ENCODE results near the gene ZDHHC3.
"Not testable (repeated sequence)": the region's sequence is repeated elsewhere in the genome, so short reads cannot be mapped to it uniquely, and the experiment has no call there.

ZDHHC3 gene

DNA sequence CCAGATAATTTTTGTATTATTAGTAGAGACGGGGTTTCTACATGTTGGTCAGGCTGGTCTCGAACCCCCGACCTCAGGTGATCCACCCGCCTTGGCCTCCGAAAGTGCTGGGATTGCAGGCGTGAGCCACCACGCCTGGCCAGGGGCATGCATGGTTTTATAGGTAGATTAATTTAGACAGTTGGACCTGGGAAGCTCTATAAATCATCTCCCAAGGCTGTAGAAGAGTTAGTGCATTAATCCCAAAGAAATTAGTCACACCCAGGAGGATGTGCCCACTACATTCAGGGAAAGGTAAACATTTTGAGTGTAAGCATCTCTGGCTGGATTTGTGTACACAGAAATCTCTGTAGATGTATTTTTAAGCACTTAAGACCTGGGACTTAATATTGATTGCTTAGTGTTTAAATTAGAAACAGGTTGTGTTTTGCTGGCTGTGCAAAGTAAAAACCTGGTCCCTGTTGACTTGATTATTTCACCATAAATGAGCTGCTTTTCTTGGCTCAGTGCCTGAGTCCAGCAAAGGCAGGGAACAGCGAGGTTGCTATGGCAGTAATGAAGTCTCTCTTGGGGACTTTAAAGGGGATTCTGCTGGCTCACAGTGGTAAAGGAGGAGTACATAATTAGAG lies 19.3 kb upstream of the ZDHHC3 start:
- no peak for DNase-seq (ENCODE audit: low read depth in 3 of 3)

DNA sequence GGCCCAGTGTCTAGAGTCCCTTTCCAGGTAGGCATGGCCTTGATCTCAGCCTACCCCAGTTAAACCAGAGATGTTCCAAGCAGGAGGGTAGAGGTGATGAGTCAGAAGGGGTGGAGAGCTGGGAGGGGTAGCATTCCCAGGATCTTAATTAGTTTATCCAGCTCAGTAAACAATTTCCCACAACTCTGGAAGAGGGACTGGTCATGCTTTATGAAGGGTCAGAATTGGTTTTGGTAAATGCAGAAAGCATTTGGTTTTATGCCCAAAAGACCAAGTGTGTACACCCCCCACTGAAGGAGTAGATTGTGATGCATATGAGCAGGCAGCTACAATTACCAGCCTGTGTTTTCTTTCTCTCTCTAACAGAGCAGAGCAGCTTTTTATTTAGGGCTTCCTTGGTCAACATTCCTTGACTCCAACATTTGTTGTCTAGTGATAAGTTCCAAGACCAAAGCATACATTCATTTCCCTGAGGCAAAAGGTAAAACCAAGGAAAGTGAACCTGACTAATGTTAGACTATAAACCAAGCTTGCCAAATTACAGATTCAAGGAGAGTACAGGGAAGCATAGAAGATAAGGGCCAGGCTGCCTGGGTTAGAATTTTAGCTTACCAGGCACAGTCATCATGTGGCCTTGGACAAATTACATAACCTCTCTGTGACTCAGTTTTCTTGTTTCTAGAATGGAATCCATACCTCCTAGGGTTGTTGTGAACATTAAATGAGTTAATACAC lies 17.7 kb upstream of the ZDHHC3 start:
- DNase-seq (ENCODE audit: low read depth in 3 of 3) = no peak

DNA sequence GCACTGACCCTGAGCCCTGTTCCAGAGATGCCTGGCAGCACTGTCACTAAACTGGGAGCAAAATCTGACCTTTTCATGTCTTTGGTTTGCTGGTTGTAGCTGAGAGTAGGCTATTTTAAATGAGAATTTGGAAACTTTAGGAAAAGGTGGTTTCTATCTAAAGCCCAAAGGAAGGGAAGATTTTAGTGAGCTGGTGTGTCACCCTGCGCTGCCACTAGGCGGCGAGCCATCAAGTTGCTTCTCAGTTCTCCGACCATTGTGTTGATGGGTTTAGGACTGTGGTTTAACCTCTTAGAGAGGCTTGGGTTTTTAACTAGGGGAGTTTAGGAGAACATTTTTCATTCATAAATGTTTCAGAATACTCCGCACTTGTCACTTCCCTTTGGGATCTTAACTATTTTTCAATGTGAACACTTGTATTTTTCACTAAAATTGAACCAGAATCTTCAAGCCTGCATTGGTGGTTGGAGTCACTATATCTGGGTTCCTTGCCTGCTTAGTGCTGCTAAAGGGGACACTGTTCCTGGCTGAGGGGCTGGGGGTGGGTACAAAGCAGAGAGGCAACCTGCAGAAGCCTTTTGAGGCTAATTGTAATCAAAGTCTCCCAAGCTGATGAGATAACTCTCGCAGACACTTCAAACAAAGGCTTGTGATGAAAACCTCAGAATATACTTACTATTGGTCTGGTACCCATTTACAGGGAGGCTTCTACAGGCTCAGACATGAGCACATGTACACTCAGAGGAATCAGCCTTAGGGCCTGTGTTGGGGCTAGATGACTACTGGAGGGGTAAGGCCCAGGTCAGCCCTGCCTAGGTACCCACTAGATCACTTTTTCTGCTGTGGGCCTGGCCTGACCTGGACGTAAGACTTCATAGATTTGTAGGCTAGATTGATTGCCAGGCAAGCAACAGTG lies 16.8 kb upstream of the ZDHHC3 start:
- DNase-seq (ENCODE audit: low read depth in 3 of 3) = no peak

DNA sequence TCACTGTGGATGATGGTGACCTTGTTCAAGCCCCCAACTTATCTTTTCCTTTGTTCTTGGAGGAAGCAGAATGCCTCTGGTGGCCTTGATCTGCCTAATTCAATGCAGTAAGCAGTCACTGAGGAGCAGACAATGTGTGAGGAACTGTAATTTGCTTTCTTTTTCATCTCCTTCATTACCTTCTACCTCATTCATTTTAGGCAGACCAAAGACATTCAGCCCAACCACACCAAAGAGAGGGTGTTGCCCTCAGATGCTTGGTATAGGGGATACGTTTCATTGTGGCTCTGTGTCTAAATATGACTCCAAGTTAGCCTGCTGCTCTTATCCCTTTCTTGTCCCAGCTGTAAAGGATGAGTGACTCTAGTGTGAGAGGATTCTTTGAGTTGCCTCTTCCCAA lies 15.4 kb upstream of the ZDHHC3 start:
- no peak for DNase-seq (ENCODE audit: low read depth in 3 of 3)

DNA sequence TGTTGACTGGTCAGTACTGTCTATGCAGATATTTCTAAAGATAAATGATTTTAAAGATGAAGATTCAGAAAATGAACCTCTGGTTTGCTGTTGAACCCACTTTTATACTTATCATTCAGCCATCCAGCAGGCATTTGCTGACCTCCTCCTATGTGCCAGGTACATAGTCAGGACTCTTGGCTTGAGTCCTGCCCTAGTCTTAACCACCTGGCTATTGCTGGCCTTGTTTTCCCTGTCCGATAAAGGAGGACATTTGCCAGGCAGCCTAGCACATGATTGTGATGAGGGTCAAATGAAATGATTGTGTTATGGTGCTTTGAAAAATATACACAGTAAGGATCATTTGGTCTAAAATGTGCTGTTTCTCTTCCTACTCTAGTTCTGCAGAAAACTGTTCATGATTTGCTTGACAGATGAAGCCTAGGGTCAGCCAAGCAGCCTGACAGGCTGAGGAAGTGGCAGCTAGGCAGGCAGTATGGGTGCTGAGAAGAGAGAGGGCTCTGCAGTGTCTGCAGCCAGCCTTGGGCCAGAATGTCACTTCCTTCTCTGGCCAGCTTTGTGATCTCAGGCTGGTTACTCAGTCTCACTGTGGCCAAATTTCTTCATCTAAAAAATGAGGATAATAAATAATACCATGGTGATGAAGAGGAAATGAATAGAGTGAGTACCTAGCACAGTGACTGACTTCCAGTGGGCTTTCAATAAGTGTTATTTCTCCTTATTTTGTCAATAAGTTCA lies 13.8 kb upstream of the ZDHHC3 start:
- no peak for DNase-seq (ENCODE audit: low read depth in 3 of 3)

DNA sequence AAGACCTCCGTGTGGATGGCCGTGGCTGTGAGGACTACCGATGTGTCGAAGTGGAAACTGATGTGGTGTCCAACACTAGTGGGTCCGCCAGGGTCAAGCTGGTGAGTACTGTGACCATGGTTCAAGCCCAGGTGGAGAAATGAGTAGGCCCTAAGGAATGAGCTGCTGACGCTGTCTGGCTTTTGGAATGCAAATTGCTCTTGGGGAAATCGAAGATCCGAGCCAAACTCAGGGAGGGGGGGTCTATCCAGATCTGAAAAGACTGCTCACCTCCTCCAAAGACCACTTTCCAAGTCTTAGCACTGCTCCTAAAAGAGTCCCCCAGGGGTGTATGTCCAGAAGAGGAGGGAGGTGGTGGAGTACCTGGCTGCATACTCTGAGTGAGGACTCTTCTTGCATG lies 13.2 kb upstream of the ZDHHC3 start:
- no peak for DNase-seq (ENCODE audit: low read depth in 3 of 3)

DNA sequence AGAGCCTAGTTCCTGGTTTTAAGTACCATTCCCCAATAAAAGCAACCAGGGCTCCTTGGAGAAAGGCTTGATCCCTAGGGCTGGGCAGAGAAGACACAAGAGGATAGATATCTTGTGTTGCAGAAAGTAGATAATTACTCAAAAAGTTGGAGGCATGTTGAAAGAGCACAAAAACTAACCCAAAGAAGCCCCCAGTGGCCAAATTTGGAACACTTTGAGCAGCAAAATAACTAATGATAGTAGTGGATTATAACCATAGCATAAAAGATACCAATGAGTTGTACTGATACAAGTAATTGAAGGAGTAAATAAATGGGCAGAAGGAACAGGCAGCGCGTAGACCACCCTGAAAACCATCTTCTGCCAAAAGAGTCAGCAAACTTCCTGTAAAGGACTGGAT lies 12.1 kb upstream of the ZDHHC3 start:
- DNase-seq (ENCODE audit: low read depth in 3 of 3) = no peak

DNA sequence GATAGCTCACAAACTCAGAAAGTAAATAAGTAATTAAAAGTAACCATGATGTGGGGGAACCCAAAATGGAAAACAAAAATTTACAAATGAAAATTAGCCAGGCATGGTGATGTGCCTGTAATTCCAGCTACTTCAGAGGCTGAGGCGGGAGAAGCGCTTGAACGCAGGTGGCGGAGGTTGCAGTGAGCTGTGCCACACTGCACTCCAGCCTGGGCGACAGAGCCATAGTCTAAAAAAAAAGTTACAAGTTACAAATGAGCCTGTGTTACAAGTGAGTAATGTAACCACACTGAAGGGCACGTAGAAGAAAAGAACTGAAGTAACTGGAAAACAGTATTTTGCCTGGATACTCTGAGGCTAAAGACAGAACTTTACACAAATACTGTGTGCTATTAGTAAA lies 11.4 kb upstream of the ZDHHC3 start:
- DNase-seq (ENCODE audit: low read depth in 3 of 3) = no peak

DNA sequence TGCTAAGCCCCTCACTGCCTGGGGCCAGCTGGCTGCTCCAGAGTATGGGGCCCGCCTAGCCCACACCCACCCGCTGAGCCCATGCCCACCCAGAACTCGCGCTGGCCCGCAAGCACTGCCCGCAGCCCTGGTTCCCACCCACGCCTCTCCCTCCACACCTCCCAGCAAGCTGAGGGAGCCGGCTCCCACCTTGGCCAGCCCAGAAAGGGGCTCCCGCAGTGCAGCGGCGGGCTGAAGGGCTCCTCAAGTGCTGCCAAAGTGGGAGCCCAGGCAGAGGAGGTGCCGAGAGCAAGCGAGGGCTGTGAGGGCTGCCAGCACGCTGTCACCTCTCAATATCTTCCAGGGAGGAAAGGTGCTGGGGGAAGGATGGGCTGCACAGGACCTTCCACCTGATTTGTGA lies 10.4 kb upstream of the ZDHHC3 start:
- not testable (repeated sequence) for DNase-seq (ENCODE audit: low read depth in 3 of 3)

DNA sequence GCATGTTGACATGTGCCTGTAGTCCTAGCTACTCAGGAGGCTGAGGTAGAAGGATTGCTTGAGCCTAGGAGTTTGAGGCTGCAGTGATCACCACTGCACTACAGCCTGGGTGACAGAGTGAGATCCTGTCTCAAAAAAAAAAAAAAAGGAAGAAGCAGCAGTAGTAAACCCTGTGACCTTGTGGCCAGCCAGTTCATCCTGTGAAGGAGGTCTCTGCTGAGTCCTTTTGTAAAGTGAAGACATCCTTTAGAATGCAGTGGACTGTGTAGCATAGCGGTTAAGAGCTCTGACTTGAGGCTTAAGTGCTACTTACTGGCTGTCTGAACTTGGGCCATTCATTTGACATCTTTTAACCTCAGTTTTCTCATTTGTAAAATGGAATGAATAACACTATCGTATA lies 8.4 kb upstream of the ZDHHC3 start:
- no peak for DNase-seq (ENCODE audit: low read depth in 3 of 3)

DNA sequence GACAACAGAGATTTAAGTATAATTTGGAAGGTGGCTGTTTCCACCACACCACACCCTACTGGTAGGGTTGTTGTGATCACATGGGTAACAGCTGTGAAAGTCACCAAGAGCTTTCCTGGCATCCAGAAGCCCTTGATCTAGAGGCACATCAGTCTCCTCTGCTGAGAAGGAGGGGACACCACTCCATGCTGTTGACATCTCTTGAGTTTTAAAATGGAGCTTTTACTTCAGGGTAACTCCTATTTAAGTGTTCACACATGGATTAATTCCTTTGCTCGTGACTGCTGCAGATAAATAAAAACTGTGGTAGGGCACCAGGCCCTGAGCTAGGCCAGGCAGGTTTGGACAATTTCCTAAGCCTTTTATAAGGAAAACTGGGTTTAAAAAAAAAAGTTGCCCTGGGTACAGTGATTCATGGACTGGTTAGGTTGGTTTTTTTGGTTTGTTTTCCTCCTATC lies 7.5 kb upstream of the ZDHHC3 start:
- DNase-seq (ENCODE audit: low read depth in 3 of 3) = no peak

DNA sequence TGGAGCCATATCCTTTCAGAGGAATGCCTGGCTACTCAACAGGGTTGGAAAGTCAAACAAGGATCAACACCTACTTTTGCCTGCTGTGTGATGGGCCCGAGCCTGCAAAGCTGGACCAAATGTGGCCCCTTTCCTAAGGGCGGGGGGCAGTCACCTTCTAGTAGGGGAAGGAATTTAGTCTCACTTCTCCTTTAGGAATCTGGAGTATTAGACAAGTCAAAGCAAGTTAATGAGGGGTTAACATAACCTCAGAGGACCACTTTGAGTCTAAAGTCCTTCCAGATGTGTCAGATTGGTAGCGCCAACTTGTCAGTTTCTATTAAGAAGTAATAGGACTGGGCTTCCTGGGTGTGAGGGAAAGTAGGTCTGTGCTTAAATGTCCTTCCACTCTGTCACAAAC lies 6.8 kb upstream of the ZDHHC3 start:
- DNase-seq (ENCODE audit: low read depth in 3 of 3) = no peak

DNA sequence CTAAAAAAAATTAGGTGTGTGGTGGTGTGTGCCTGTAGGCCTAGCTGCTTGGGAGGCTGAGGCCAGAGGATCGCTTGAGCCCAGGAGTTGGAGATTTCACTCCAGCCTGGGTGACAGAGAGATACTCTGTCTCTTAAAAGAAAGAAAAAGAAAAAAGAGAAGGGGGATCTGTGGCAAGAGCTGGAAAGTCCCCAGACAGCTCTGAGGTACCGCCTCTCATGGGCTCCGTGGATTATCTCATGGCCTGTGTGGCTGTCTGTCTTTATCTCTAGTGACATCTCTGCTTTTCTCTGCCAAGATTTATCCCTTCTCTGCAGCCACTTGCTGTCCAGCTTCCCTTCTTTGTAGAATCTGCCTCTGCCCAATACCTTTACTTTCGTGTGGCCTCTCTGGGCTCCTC lies 5.8 kb upstream of the ZDHHC3 start:
- no peak for DNase-seq (ENCODE audit: low read depth in 3 of 3)

DNA sequence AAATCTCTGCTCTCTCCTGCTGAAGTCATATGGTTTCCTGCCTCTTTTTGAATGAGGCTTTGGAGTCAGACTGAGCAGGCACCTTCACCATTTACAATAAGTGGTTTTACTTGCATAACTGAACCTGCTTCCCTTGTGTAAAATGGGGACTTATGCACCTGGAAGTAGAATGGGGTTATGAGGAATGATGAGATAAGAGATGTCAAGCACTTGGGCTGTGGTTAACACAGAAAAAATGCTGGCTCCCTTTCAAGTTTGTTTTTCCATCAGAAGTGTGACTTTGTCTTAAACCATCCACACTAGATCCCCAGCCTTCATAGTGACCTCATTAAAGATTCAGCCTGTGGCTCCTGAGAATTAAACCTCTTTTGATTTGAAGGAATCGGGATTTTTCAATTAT lies 5.2 kb upstream of the ZDHHC3 start:
- no peak for DNase-seq (ENCODE audit: low read depth in 3 of 3)

DNA sequence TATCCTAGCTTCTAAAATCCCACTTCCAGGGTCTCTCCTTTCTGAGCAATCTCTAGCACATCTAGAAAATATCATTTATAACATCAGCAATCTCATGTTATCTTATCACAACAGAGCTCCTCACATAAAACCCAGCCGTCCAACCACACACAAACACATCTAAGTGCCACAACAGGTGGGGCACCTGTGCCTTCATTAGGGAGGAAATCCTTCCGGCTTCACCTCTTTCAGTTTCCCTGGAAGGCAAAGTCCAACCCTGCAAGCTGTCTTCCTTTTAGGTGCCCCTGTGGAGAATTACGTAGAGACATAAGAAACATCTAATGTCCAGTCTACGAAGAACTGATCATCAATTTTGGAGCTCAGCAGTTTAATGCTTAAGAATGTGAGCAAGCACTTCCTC lies 1.6 kb downstream of the ZDHHC3 start:
- no peak for DNase-seq (ENCODE audit: low read depth in 3 of 3)

DNA sequence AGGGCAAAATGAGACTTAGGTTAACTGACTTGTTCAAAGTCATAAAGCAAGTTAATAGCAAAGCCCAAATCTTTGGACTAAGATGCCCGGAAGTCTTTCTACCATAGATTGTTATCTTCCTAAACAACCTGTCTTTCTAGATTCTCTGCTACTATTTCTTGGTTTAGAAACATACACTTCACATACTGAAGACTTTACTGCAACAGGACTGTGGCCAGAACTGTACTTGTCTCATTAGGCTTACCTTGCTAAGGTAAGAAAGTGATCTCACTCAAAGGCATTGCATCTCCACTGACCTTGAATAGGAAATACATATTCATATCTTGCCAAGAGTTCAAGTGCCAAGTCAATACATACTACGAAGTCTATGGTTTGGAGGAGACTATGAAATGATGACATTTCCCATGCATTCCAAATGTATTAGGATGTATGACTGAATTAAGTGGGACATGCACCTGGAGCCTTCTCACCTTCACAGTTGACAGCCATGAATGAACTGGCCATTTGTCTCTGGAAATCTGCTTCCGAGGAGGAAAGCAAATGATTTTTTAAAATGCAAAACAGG lies 5.0 kb downstream of the ZDHHC3 start:
- DNase-seq (ENCODE audit: low read depth in 3 of 3) = no peak

DNA sequence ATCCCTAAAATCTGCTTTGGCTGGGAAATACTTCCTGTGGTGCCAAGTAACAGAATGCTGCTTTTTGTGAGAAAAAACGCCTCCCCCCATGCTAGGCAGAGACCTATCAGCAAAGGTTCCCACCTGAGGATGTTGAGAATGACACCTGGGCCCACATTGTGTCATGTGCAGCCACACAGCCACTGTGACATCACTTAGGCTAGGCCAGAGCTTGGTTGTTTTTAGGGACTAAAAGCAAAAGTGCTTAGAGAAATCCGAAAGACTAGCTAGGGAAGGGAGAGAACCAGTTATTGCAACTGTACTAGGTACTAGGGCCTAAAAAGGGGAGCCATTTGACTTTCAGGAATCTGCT lies 6.2 kb downstream of the ZDHHC3 start:
- no peak for DNase-seq (ENCODE audit: low read depth in 3 of 3)

DNA sequence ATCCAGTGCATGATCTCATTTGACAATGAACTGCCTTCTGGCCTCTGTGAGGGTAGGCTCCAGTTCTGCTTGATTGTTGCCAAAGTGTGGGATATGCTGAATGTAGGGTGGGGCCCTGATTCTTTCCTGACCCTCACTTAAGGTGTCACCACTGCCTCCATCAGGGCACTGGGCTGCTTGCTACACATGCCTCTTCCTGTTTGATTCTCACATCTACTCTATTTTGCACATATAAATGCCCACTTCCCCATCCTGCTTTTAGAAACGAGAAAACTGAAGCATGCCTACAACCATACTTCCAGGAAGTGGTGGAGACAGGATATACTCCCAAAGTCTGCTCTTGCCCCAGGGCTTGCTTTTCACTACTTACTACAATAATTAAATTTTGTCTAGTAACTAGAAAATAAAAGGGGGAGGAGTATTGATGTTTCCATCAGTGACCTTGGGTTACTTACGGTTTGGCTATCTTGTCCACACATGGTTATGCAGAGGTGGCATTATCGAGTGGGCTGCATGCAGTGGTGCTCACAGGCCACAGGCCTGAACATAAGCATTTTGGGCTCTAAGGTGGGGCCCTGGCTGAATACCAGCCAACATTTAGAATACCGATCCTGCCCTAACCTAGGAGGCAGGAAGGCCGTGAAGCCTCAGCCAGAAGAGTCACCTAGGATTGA lies 6.7 kb downstream of the ZDHHC3 start:
- no peak for DNase-seq (ENCODE audit: low read depth in 3 of 3)

DNA sequence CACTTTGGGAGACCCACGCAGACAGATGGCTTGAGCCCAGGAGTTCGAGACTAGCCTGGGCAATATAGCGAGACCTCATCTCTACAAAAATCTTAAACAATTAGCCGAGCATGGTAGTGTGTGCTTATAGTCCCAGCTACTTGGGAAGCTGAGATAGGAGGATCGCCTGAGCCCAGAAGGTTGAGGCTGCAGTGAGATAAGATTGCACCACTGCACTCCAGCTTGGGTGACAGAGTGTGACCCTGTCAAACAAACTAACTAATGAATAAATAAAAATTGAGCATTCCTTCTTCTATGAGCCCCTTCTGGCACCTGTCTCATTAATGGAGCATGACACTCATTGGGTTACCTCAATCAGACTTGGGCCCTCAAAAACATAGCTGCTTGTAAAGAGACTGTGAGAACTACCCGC lies 7.5 kb downstream of the ZDHHC3 start:
- DNase-seq (ENCODE audit: low read depth in 3 of 3) = no peak

DNA sequence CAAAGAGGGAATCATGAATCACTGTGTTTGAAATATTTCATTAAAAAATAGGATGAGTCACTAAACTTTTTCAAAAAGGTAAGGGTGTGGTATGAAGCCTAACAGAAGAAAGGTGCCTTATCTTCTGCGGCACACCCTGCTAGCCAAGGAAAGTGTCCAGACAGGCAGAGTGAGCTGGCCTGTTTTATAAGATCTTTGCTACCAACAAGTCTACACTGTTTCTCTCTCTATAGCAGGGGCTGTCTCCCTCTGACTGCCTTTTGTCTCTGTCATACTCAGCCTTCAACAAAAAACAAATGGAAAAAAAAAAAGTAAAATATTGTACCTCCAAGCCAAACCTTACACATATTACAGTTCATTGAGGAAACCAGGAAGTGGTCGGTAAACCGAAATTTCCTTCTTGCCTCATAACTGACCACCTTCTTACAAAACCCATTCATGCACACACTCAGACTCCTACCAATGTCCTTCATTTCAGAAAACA lies 9.1 kb downstream of the ZDHHC3 start:
- DNase-seq (ENCODE audit: low read depth in 3 of 3) = no peak

DNA sequence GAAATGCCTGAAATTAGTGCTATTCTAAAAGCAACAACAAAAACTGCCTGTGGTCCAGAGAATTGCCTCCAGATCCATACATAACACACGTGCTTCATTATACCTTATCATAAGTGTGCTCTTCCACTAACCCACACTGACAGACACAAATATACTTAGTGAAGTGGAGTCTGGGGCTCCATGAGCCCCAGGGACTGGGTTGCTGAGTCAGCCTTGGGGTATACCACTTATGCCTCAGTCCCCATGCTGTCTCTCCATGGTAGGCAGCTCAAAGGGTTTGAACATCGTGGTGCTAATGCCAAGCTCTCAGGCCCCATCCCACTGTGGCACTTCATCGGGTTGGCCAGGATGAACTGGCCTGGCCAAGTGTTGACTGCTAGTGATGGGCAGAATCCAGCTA lies 10.8 kb downstream of the ZDHHC3 start:
- no peak for DNase-seq (ENCODE audit: low read depth in 3 of 3)
